GM13977 (cell line): ENCODE results near the gene ANKS1A.
"Not testable (repeated sequence)": the region's sequence is repeated elsewhere in the genome, so short reads cannot be mapped to it uniquely, and the experiment has no call there.

Source experiments
- DNase-seq: peaks from one replicate; pipeline ENCODE4 v3.0.0; 2012; ENCODE audit warnings: low spot score
- CTCF ChIP-seq: IDR thresholded peaks from 2 replicates; pipeline ENCODE4 v1.5.1; 2012; ENCODE audit warnings: mild to moderate bottlenecking, control low read depth; ENCODE audit not compliant: insufficient read depth; ENCODE audit errors: extremely low read depth, missing control alignments
- in situ Hi-C: fragments of 300-500 bp; cut with MboI; formaldehyde crosslinking; loops from one replicate; pipeline ENCODE4 v1.12.0; 2022; ENCODE audit warnings: low sequenced_read_pairs, low pct_unique_long_range_greater_than_20kb, mixed read lengths, inconsistent platforms; ENCODE audit not compliant: unreplicated experiment

Gene ANKS1A

GRCh38 chr6:35124356-35124755, 235.3 kb downstream of the ANKS1A start:
- in situ Hi-C loops: no loop called here
- DNase-seq: no peak
- no peak for TF ChIP-seq CTCF

- in situ Hi-C loops: no loop called here
- no peak for TF ChIP-seq CTCF
- DNase-seq: no peak
Measured at GRCh38 chr6:35128042-35128441, 239.0 kb downstream of the ANKS1A start.

- DNase-seq: no peak
- no peak for TF ChIP-seq CTCF
- in situ Hi-C loops: no loop called here
Measured at GRCh38 chr6:35128496-35128895, 239.4 kb downstream of the ANKS1A start.

GRCh38 chr6:35136185-35136584, 247.1 kb downstream of the ANKS1A start:
- no peak for DNase-seq
- TF ChIP-seq CTCF: no peak
- in situ Hi-C loops: loop anchor here (10.0 kb wide), 1 partner anchor 151 kb away; no protein-coding TSS in a partner anchor

GRCh38 chr6:35138191-35138590, 249.1 kb downstream of the ANKS1A start:
- not testable (repeated sequence) for DNase-seq
- in situ Hi-C loops: loop anchor here (10.0 kb wide), 1 partner anchor 153 kb away; no protein-coding TSS in a partner anchor

- no peak for DNase-seq
- in situ Hi-C loops: loop anchor here (10.0 kb wide), 1 partner anchor 155 kb away; no protein-coding TSS in a partner anchor
- no peak for TF ChIP-seq CTCF
Measured at GRCh38 chr6:35139470-35139869, 250.4 kb downstream of the ANKS1A start.

GRCh38 chr6:35139924-35140638, 251.0 kb downstream of the ANKS1A start:
- peak; percentile 59 for DNase-seq
- in situ Hi-C loops: loop anchor here (10.0 kb wide), 1 partner anchor 155 kb away; no protein-coding TSS in a partner anchor

More at GRCh38 chr6:35139924-35140638, 251.0 kb downstream of the ANKS1A start:
- TF ChIP-seq CTCF: peak; percentile 77
